ENCODE results near the gene LGALS9C.
"Not testable (repeated sequence)": the region's sequence is repeated elsewhere in the genome, so short reads cannot be mapped to it uniquely, and the experiment has no call there.

Gene LGALS9C

DNA sequence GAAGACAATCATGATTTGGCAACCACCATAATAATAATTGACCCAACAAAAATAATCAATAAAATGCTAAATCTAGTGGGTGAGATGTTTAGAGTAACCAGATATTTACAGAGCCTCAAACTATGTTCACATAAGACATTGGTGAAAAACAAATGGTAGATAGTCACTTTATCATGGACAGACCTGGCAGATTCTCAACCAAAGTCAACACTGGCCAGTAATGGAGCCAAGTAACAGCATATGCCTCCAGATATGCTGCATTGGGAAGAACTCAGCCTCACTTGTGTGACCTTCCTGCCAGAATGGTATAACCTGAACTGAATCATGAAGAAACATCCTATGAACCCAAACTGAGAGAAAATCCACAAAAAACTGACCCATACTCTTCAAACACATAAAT, 53.8 kb downstream of the LGALS9C start:
- not testable (repeated sequence) for DNase-seq (ENCODE audit: low read depth in 2 of 2)

DNA sequence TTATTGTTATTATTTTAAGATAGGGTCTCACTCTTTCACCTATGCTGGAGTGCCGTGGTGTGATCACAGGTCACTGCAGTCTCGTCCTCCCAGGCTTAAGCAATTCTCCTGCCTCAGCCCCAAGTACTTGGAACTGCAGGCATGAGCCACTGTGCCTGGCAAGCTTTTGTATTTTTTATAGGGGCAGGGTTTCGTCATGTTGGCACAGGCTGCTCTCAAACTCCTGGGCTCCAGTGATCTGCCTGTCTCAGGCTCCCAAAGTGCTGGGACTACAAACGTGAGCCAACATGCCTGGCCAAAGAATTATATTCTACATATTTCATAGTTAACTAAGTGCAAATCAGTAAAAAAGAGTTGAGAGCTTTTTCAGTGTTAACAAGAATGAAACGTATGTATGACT, 65.6 kb downstream of the LGALS9C start:
- DNase-seq (ENCODE audit: low read depth in 2 of 2): not testable (repeated sequence)

DNA sequence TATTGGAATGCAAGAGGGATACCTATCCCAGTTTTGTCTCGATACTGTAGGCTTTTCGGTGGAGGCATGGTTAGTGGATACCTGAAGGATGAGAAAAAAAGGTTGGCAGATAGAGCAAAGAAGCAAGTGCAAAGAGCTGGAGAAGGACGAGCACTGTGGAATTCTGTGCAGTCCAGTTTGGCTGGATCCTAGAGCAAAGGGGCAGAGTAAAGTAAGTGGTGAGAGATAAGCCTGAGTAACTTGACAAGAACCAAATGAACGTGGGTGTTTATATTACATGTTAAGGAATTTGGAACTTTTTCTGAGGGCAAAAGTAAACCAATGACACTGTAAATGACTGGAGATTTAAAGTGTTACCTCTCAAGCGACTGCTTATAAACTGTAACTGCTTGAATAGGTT, 66.3 kb downstream of the LGALS9C start:
- DNase-seq (ENCODE audit: low read depth in 2 of 2): not testable (repeated sequence)

Data from stimulated activated CD4-positive, alpha-beta T cell treated with anti-CD3 and anti-CD28 coated beads, Interleukin-1b, Interleukin-23, amount 100 ng/mL, for 4 hours (primary cell).